Stimulated activated CD8-positive, alpha-beta memory T cell treated with anti-CD3 and anti-CD28 coated beads, Interleukin-12 subunit alpha, Interleukin-12 subunit beta, amount 100 ng/mL, for 24 hours (primary cell): ENCODE results near the gene RAB13.

Experiments
- DNase-seq: peaks from one replicate; pipeline ENCODE4 v3.0.0-alpha.2; 2020; ENCODE audit errors: extremely low read depth

The RAB13 gene

DNA sequence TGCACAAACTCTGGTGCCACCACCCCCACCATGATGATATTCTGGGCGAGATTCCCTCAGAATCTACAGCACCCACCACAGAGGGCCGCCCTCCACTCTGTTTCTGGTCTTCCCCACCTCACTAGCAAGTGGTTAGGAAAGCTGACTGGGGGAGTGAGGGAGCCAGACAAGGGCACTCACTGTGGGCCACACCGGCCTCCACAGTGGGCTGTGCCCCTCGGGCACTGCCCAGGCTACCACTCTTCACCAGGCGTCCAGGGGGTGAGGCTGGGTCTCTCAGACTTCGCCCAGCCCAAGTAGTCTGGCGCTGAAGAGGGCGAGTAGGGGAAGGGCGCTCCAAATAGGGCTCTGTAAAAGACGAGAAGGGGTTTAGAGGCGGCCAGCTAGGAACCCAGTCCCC, 52.2 kb downstream of the RAB13 start:
- no peak for DNase-seq

DNA sequence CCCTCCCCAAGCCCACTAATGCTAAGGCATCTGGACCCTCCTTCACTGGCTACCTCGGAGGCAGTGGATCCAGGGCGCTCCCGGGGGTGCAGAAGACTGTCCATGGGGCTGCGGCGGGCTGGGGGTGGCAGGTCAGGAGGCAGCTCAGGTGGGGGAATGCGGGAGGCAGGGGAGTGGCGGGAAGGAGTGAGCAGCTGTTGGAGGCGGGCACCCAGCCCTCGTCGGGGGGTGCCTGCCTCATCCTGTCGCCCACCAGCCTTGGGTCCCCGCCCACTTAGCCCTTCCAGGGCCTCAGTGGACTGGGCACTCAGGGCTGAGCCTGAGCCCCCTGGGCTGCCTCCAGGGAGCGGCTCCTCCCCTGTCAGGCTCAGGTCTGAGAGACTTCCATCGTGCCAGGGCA, 52.7 kb downstream of the RAB13 start:
- no peak for DNase-seq

DNA sequence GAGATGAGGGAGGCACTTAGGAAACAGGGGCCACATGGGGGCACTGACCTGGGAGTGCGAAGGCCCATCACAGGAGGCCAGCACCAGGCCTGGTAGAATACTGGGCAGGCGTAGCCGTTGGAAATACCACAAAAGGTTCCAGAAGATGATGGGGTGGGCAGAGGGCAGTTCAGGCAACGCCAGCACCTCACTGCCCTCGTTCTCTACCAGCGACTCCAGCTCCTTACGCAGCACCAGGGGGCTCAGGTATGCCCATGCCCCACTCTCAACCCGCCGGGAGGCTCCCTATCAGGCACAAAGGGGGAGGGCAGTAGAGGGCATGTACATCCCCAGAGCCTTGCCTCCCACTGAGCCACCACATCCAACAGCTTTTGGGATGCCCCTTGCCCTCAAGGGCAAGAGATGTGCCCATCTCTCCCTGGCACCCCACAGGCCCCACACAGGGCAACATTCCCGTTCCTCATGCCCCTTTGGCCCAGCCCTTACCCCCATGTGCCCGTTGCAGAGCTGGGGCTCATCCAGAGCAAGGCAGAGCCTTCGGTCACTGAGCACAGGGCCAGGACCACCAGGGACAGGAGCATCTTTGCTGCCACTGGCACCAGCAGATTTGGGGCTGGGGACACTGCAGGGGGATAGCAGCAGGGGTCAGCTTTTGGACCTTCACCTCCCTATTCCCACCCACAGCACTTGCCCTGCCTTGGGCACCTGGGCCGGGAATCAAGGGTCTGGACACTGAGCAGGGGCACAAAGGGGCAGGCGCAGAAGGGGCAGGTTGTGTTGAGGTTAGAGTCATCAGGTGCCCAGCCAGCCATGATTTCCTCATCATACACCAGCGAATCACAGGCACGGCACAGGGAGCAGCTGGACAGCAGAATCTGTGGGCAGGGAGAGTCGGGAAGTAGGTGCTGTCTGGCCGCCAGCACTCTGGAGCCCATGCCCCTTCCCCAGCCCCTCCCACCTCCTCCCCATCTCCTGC, 53.7 kb downstream of the RAB13 start:
- DNase-seq = no peak
